GM23248 (cell line): Measurements from ENCODE around the gene ATOH1. TPM values are rescaled to one million over a fixed set of nuclear protein-coding genes. Genes with fewer than 3 reads are reported as not detected.

ENCODE experiments used
- DNase-seq: peaks from one replicate; pipeline ENCODE4 v3.0.0-alpha.2; 2015
- H2AFZ ChIP-seq: fragments of 200-600 bp; sonication (generic); 2 replicates; pipeline ENCODE4 v1.6.1; 2016; ENCODE audit warnings: antibody characterized with exemption
- H3F3A ChIP-seq: fragments of 200-600 bp; sonication (generic); 2 replicates; pipeline ENCODE4 v1.6.1; 2016; ENCODE audit warnings: mild to moderate bottlenecking, antibody characterized with exemption, mixed run types; ENCODE audit not compliant: insufficient read depth
- H3K27ac ChIP-seq: fragments of 200-600 bp; sonication (generic); 2 replicates; pipeline ENCODE4 v1.5.1; 2016; ENCODE audit warnings: mild to moderate bottlenecking
- H3K27me3 ChIP-seq: fragments of 200-600 bp; sonication (generic); replicated peaks from 2 replicates; pipeline ENCODE4 v1.6.1; 2016; ENCODE audit warnings: mild to moderate bottlenecking; ENCODE audit not compliant: insufficient read depth
- H3K36me3 ChIP-seq: fragments of 200-600 bp; sonication (generic); 2 replicates; pipeline ENCODE4 v1.6.1; 2016; ENCODE audit warnings: low read depth, mild to moderate bottlenecking
- H3K4me1 ChIP-seq: fragments of 200-600 bp; sonication (generic); 2 replicates; pipeline ENCODE4 v1.6.1; 2016; ENCODE audit warnings: mild to moderate bottlenecking; ENCODE audit not compliant: insufficient read depth
- H3K4me2 ChIP-seq: fragments of 200-600 bp; sonication (generic); one replicate; pipeline ENCODE4 v1.6.1; 2016; ENCODE audit warnings: mild to moderate bottlenecking; ENCODE audit not compliant: unreplicated experiment
- H3K4me3 ChIP-seq: fragments of 200-600 bp; sonication (generic); 2 replicates; pipeline ENCODE4 v1.5.1; 2016; ENCODE audit warnings: mild to moderate bottlenecking
- H3K79me2 ChIP-seq: fragments of 200-600 bp; sonication (generic); 2 replicates; pipeline ENCODE4 v1.6.1; 2016; ENCODE audit warnings: mild to moderate bottlenecking; ENCODE audit not compliant: insufficient read depth
- H3K9ac ChIP-seq: fragments of 200-600 bp; sonication (generic); 2 replicates; pipeline ENCODE4 v1.6.1; 2016; ENCODE audit warnings: mild to moderate bottlenecking
- H3K9me2 ChIP-seq: fragments of 200-600 bp; sonication (generic); 2 replicates; pipeline ENCODE4 v1.6.1; 2016; ENCODE audit warnings: mixed run types, mild to moderate bottlenecking, moderate library complexity; ENCODE audit not compliant: insufficient read depth
- H3K9me3 ChIP-seq: fragments of 200-600 bp; sonication (generic); one replicate; pipeline ENCODE4 v1.6.1; 2017; ENCODE audit warnings: low read depth
- H4K20me1 ChIP-seq: fragments of 200-600 bp; sonication (generic); 2 replicates; pipeline ENCODE4 v1.6.0; 2016; ENCODE audit not compliant: insufficient read depth
- EZH2 ChIP-seq: fragments of 200-600 bp; sonication (generic); IDR thresholded peaks from 2 replicates; pipeline ENCODE4 v1.6.1; 2018; ENCODE audit warnings: antibody characterized with exemption, mild to moderate bottlenecking; ENCODE audit not compliant: insufficient read depth, poor library complexity, severe bottlenecking
- EZH2phosphoT487 ChIP-seq: fragments of 200-600 bp; sonication (generic); IDR thresholded peaks from 2 replicates; pipeline ENCODE4 v1.6.1; 2018; ENCODE audit warnings: antibody characterized with exemption, moderate library complexity, mild to moderate bottlenecking, low read depth; ENCODE audit not compliant: insufficient read depth
- WGBS, 2 experiments: methylation state at CpG; one replicate each; pipeline ENCODE4 v1.1.6; 2015 to 2017; ENCODE audit warnings: low lambda C conversion rate in 2 of 2, low coverage in 1 of 2; ENCODE audit errors: missing lambda C conversion rate in 2 of 2; 5-methylcytosine and 5-hydroxymethylcytosine counted together
- in situ Hi-C: fragments of 300-500 bp; cut with MboI; formaldehyde crosslinking; loops from 2 replicates; pipeline ENCODE4 v1.15.0; 2020
- polyA plus RNA-seq: library from polyadenylated mRNA; unstranded; fragments of >200 nt; fragmentation: Nextera tagmentation; extraction: Ambion mirVana; gene quantifications from 2 replicates; pipeline ENCODE4 v1.2.1, GENCODE V29; 2016
- total RNA-seq: library from RNA; depleted of rRNA; stranded (reverse); fragments of >200 nt; shearing (Covaris generic); gene quantifications from 2 replicates; pipeline ENCODE4 v1.2.3, GENCODE V29; 2014

ATOH1 gene
- total and polyA plus RNA-seq, 2 experiments from 2014 or later: not detected

GRCh38 chr4:93786149-93786548 lies 42.4 kb upstream of the ATOH1 start:
- WGBS, 2 experiments: 19 to 20% methylated on average over 2 of the region's 2 CpGs

DNA sequence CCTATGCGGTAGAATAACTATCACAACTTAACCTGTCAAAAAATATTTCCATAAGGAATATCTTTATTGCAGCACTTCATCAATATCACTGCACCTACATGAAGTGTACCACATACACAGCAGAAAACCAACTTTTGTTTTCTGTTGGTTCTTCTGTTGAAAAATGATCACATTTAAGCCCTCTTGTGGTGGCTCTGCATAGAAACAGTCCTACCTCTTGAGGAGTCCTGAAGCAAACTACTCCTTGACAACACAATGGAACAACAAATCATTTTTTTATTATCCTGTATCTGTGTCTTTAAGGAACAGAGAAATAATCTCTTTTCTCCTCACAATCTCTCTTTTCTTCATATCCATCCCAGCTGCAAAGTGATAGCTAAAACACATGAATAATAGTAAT lies 39.8 kb upstream of the ATOH1 start:
- no peak for TF ChIP-seq EZH2phosphoT487
- TF ChIP-seq EZH2: no peak

More at GRCh38 chr4:93786149-93786548, 42.4 kb upstream of the ATOH1 start:
- Histone ChIP-seq H4K20me1 (no peaks in the 10 kb centered on the region), H3F3A (no peaks in the 10 kb centered on the region), H3K27me3 (no peaks in the 10 kb centered on the region), H3K4me2 (no peak overlapping the region), H3K4me3 (no peak overlapping the region), H3K9ac (no peak overlapping the region), H3K27ac (no peak overlapping the region), H3K79me2 (no peaks in the 10 kb centered on the region), H3K36me3 (no peaks in the 10 kb centered on the region), H3K9me3 (no peaks in the 10 kb centered on the region), H3K4me1 (no peaks in the 10 kb centered on the region), H2AFZ (no peak overlapping the region), H3K9me2 (no peaks in the 10 kb centered on the region)
- in situ Hi-C loops: loop anchor here (25.0 kb wide), 1 partner anchor 801 kb away; no protein-coding TSS in a partner anchor
- TF ChIP-seq EZH2: no peak
- no peak for DNase-seq

GRCh38 chr4:93791570-93792195 lies 36.9 kb upstream of the ATOH1 start:
- Histone ChIP-seq H3F3A (no peaks in the 10 kb centered on the region), H3K36me3 (no peaks in the 10 kb centered on the region), H3K9me3 (no peaks in the 10 kb centered on the region), H3K9me2 (no peaks in the 10 kb centered on the region), H3K4me1 (no peaks in the 10 kb centered on the region), H3K79me2 (no peaks in the 10 kb centered on the region), H3K27me3 (peaks cover 12% of the 10 kb centered on the region), H3K4me2 (no peak overlapping the region), H3K4me3 (no peak overlapping the region), H4K20me1 (no peaks in the 10 kb centered on the region), H2AFZ (0 out of 2 replicates have a peak overlapping the region, but pooled peaks have one; percentile 39), H3K27ac (no peak overlapping the region), H3K9ac (no peak overlapping the region)
- TF ChIP-seq EZH2phosphoT487 (no peak), EZH2 (no peak)
- WGBS, 2 experiments: 0 to 5% methylated on average over 3 of the region's 3 CpGs
- in situ Hi-C loops: loop anchor here (25.0 kb wide), 1 partner anchor 796 kb away; no protein-coding TSS in a partner anchor
- DNase-seq: peak; percentile 68

More for the DNA sequence above, 39.8 kb upstream of the ATOH1 start:
- Histone ChIP-seq H3K4me3 (no peak overlapping the region), H3K9ac (no peak overlapping the region), H3K27ac (no peak overlapping the region), H3K9me3 (no peaks in the 10 kb centered on the region), H2AFZ (no peak overlapping the region), H3K4me2 (no peak overlapping the region), H3K4me1 (no peaks in the 10 kb centered on the region), H3F3A (no peaks in the 10 kb centered on the region), H3K27me3 (peaks cover 4% of the 10 kb centered on the region), H3K9me2 (no peaks in the 10 kb centered on the region), H4K20me1 (no peaks in the 10 kb centered on the region), H3K36me3 (no peaks in the 10 kb centered on the region), H3K79me2 (no peaks in the 10 kb centered on the region)
- 53 to 61% methylated on average over 1 of the region's 1 CpG for WGBS, 2 experiments
- in situ Hi-C loops: loop anchor here (25.0 kb wide), 1 partner anchor 799 kb away; no protein-coding TSS in a partner anchor
- DNase-seq: peak; percentile 32

DNA sequence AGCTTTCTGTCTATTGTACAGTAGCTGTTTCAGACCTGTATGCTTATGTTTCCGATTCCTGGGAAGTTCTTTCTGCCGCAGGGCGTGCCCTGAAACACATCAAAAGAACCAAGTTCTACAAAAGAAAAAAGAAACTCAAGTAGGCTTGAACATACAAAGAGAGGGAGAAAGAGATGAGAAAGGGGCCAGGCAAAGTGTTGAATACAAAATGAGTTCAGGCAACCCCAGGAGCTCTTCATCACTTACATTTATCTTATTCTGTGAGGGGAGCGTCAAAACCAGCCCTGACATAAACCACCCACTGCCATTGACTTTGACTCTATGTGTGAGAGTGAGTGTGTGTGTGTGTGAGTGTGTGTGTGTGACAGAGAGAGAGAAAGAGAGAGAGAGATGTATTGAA lies 26.5 kb upstream of the ATOH1 start:
- Histone ChIP-seq H3K36me3 (no peaks in the 10 kb centered on the region), H4K20me1 (no peaks in the 10 kb centered on the region), H3K4me3 (no peak overlapping the region), H3K9ac (no peak overlapping the region), H3K9me3 (no peaks in the 10 kb centered on the region), H3K9me2 (no peaks in the 10 kb centered on the region), H3F3A (no peaks in the 10 kb centered on the region), H3K27me3 (no peaks in the 10 kb centered on the region; the same call in 1 of the 2 replicates), H3K4me1 (no peaks in the 10 kb centered on the region), H3K79me2 (no peaks in the 10 kb centered on the region), H3K4me2 (no peak overlapping the region), H2AFZ (no peak overlapping the region), H3K27ac (no peak overlapping the region)
- TF ChIP-seq EZH2 (no peak), EZH2phosphoT487 (no peak)
- in situ Hi-C loops: loop anchor here (25.0 kb wide), 1 partner anchor 585 kb away; no protein-coding TSS in a partner anchor
- DNase-seq: no peak
- WGBS, 2 experiments: 35 to 42% methylated on average over 4 of the region's 4 CpGs
